H1 (cell line): Measurements from ENCODE around the gene NLRC5. TPM values are rescaled to one million over a fixed set of nuclear protein-coding genes. Genes with fewer than 3 reads are reported as not detected.

Source experiments
- EP300 ChIP-seq, 2 experiments: IDR thresholded peaks; 1 replicate in 1 of 2; 2 replicates in 1 of 2; pipeline ENCODE4 v1.6.1; 2011 to 2012; ENCODE audit warnings: low read depth in 2 of 2, low read length in 2 of 2, mild to moderate bottlenecking in 2 of 2, borderline replicate concordance in 1 of 2, inconsistent platforms in 1 of 2, moderate library complexity in 1 of 2
- RAD21 ChIP-seq, 2 experiments: IDR thresholded peaks in 1 of 2; conservative IDR thresholded peaks in 1 of 2; 2 replicates each; pipeline ENCODE4 v1.6.1; 2011; ENCODE audit warnings: low read depth in 2 of 2, low read length in 2 of 2, improper control_type of control experiment in 1 of 2, inconsistent platforms in 1 of 2, mild to moderate bottlenecking in 1 of 2, moderate library complexity in 1 of 2
- polyA plus RNA-seq, 7 experiments: library from polyadenylated mRNA; depleted of rRNA in 3 of 7; stranded (reverse) in 5 of 7; unstranded in 2 of 7; fragments of >200 nt in 5 of 7; fragments of 200-250 nt in 2 of 7; gene quantifications; 1 replicate in 5 of 7; 2 replicates in 1 of 7; 4 replicates in 1 of 7; pipeline versions ENCODE4 v1.2.1 to v1.2.3, GENCODE V29; 2011 to 2013; ENCODE audit warnings: missing spikeins in 2 of 7, mixed read lengths in 2 of 7
- total RNA-seq: library from RNA; stranded (reverse); fragmentation: NEBNext Ultra II Directional; extraction: Animal tissue kit (Norgen Biotek cat#: 25700); gene quantifications from 2 replicates; pipeline ENCODE4 v1.2.1, GENCODE V29; 2021
- TF ChIP-seq, protein P1 (sequence below): fragments of 300-600 bp; sonication (generic); IDR thresholded peaks from 2 replicates; pipeline ENCODE4 v1.7.1; 2012; ENCODE audit warnings: low read length, moderate library complexity, mild to moderate bottlenecking, inconsistent platforms; ENCODE audit not compliant: insufficient replicate concordance

NLRC5 gene
- total and polyA plus RNA-seq, 2 of the 8 experiments (the other 6 are each of a cell fraction or from before 2014, with no cell fraction given): 2.2 to 3.2 TPM

DNA sequence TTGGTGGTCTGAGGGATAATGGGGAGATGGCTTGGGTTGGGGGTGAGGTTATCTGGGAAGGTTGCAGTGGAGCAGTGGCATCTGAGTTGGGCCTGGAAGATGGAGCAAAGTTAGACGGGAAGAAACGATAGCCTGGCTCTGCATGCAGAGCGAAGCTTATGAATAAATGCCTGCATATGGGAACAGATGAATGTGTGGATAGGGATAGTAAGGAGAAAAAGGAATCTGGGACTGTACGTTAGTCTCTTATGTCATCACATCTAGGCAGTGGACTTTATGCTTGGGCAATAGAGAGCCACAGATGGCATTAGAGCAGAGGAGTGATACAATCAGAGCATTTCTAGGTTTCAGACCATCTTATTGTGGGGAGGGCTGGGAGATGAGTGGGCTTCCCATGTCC, 136.0 kb downstream of the NLRC5 start (continued):
- TF ChIP-seq, protein P1, sequence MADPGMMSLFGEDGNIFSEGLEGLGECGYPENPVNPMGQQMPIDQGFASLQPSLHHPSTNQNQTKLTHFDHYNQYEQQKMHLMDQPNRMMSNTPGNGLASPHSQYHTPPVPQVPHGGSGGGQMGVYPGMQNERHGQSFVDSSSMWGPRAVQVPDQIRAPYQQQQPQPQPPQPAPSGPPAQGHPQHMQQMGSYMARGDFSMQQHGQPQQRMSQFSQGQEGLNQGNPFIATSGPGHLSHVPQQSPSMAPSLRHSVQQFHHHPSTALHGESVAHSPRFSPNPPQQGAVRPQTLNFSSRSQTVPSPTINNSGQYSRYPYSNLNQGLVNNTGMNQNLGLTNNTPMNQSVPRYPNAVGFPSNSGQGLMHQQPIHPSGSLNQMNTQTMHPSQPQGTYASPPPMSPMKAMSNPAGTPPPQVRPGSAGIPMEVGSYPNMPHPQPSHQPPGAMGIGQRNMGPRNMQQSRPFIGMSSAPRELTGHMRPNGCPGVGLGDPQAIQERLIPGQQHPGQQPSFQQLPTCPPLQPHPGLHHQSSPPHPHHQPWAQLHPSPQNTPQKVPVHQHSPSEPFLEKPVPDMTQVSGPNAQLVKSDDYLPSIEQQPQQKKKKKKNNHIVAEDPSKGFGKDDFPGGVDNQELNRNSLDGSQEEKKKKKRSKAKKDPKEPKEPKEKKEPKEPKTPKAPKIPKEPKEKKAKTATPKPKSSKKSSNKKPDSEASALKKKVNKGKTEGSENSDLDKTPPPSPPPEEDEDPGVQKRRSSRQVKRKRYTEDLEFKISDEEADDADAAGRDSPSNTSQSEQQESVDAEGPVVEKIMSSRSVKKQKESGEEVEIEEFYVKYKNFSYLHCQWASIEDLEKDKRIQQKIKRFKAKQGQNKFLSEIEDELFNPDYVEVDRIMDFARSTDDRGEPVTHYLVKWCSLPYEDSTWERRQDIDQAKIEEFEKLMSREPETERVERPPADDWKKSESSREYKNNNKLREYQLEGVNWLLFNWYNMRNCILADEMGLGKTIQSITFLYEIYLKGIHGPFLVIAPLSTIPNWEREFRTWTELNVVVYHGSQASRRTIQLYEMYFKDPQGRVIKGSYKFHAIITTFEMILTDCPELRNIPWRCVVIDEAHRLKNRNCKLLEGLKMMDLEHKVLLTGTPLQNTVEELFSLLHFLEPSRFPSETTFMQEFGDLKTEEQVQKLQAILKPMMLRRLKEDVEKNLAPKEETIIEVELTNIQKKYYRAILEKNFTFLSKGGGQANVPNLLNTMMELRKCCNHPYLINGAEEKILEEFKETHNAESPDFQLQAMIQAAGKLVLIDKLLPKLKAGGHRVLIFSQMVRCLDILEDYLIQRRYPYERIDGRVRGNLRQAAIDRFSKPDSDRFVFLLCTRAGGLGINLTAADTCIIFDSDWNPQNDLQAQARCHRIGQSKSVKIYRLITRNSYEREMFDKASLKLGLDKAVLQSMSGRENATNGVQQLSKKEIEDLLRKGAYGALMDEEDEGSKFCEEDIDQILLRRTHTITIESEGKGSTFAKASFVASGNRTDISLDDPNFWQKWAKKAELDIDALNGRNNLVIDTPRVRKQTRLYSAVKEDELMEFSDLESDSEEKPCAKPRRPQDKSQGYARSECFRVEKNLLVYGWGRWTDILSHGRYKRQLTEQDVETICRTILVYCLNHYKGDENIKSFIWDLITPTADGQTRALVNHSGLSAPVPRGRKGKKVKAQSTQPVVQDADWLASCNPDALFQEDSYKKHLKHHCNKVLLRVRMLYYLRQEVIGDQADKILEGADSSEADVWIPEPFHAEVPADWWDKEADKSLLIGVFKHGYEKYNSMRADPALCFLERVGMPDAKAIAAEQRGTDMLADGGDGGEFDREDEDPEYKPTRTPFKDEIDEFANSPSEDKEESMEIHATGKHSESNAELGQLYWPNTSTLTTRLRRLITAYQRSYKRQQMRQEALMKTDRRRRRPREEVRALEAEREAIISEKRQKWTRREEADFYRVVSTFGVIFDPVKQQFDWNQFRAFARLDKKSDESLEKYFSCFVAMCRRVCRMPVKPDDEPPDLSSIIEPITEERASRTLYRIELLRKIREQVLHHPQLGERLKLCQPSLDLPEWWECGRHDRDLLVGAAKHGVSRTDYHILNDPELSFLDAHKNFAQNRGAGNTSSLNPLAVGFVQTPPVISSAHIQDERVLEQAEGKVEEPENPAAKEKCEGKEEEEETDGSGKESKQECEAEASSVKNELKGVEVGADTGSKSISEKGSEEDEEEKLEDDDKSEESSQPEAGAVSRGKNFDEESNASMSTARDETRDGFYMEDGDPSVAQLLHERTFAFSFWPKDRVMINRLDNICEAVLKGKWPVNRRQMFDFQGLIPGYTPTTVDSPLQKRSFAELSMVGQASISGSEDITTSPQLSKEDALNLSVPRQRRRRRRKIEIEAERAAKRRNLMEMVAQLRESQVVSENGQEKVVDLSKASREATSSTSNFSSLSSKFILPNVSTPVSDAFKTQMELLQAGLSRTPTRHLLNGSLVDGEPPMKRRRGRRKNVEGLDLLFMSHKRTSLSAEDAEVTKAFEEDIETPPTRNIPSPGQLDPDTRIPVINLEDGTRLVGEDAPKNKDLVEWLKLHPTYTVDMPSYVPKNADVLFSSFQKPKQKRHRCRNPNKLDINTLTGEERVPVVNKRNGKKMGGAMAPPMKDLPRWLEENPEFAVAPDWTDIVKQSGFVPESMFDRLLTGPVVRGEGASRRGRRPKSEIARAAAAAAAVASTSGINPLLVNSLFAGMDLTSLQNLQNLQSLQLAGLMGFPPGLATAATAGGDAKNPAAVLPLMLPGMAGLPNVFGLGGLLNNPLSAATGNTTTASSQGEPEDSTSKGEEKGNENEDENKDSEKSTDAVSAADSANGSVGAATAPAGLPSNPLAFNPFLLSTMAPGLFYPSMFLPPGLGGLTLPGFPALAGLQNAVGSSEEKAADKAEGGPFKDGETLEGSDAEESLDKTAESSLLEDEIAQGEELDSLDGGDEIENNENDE: no peak
- TF ChIP-seq RAD21 (IDR thresholded peaks at IDR 0.05 in 1 of 2, conservative IDR thresholded peaks at IDR 0.05 in 1 of 2; ENCODE audit: low read depth in 2 of 2, low read length in 2 of 2) (no peak), EP300 (IDR thresholded peaks at IDR 0.05; ENCODE audit: borderline replicate concordance in 1 of 2, low read depth in 2 of 2, low read length in 2 of 2) (no peak)
